AG09309 (cell line): ENCODE results near the gene LRRC8D.

Experiments
- DNase-seq: peaks from one replicate; pipeline ENCODE4 v3.0.0-alpha.2; 2010; ENCODE audit warnings: low read depth
- H3K4me3 ChIP-seq: 2 replicates; pipeline ENCODE4 v1.5.1; 2011; ENCODE audit warnings: mild to moderate bottlenecking, low read depth, low read length, moderate library complexity; ENCODE audit not compliant: control insufficient read depth
- TF ChIP-seq, protein P1 (sequence below): IDR thresholded peaks from 2 replicates; pipeline ENCODE4 v1.5.1; 2011; ENCODE audit warnings: mild to moderate bottlenecking, low read depth, low read length, inconsistent platforms; ENCODE audit not compliant: insufficient read depth, control insufficient read depth; ENCODE audit errors: missing control alignments

Gene LRRC8D

DNA sequence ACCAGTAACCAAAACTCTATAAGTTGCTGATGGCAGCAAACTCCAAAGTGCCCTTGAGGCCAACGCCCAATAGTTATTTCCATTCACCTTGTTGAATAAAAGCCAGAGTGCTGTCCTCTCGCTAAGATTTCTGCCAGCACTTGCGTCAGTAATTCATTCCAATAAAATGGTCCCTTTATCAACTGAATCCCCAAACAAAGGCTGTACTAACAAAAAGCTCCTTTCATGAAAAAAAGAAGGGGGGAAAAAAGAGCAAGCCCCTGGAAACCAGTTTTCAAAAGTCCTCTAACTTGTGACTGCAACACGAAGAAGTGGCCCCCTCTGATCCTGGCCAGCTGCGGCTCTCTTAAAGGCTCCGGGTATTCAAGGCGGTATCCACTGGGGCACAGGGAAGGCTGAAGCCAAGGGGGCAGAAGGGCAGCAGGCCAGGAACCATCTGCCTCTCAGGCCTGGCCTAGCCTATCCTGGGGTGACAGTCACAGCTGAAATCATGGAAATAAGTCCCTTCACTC lies 118.3 kb downstream of the LRRC8D start:
- TF ChIP-seq, protein P1, sequence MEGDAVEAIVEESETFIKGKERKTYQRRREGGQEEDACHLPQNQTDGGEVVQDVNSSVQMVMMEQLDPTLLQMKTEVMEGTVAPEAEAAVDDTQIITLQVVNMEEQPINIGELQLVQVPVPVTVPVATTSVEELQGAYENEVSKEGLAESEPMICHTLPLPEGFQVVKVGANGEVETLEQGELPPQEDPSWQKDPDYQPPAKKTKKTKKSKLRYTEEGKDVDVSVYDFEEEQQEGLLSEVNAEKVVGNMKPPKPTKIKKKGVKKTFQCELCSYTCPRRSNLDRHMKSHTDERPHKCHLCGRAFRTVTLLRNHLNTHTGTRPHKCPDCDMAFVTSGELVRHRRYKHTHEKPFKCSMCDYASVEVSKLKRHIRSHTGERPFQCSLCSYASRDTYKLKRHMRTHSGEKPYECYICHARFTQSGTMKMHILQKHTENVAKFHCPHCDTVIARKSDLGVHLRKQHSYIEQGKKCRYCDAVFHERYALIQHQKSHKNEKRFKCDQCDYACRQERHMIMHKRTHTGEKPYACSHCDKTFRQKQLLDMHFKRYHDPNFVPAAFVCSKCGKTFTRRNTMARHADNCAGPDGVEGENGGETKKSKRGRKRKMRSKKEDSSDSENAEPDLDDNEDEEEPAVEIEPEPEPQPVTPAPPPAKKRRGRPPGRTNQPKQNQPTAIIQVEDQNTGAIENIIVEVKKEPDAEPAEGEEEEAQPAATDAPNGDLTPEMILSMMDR: no peak
- H3K4me3 ChIP-seq: no peak overlapping the region
- DNase-seq: no peak

DNA sequence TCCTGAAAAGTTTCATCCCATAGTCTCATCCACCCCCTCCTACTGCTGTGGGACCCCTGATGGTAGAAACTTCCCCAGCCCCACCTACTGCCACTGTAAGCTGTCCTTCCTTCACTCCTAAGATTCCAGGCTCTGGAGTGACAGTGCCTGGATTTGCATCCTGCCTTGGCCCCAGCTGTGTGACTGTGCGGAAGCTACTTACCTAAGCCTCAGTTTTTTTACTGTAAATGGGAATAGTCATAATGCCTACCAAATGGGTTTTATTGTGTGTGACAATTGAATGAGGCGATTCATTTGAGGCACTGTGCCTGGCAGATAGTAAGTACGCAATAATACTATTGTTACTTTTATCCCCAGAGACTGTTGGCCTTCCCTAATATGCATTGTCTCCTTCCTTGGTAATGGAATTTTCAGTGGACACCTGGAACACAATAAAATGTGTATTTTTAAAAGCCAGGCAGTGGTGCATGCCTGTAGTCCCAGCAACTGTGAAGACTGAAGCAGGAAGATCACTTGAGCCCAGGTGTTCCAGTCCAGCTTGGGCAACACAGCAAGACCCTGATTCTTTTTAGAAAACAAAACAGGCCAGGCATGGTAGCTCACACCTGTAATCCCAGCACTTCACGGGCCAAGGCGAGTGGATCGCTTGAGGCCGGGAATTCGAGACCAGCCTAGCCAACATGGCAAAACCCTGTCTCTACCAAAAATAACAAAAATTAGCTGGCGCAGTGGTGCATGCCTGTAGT lies 119.0 kb downstream of the LRRC8D start:
- no peak for DNase-seq
- H3K4me3 ChIP-seq: no peak overlapping the region
- TF ChIP-seq, protein P1: no peak

- H3K4me3 ChIP-seq: no peak overlapping the region
- TF ChIP-seq, protein P1: no peak
- DNase-seq: no peak
Measured at GRCh38 chr1:89941110-89941766, 120.4 kb downstream of the LRRC8D start.

DNA sequence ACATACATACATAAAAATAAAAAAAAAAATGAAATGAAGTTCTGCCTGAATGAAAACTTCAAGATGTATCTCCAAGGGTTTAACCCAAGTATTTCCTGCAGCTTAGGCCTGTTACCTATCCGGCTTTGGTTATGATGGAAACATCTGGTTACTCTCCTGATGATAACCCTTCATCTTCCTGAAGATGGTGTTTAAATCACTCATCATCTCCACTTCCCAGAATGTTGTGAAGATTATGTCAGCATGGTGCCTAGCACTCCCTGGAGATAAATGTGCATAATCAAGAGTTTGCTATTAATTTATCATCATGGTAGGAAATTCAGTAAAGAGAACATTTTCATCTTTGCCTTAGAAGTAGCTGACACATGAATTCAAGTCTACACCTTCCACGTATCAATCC lies 121.2 kb downstream of the LRRC8D start:
- TF ChIP-seq, protein P1: no peak
- no peak for DNase-seq
- H3K4me3 ChIP-seq: no peak overlapping the region

DNA sequence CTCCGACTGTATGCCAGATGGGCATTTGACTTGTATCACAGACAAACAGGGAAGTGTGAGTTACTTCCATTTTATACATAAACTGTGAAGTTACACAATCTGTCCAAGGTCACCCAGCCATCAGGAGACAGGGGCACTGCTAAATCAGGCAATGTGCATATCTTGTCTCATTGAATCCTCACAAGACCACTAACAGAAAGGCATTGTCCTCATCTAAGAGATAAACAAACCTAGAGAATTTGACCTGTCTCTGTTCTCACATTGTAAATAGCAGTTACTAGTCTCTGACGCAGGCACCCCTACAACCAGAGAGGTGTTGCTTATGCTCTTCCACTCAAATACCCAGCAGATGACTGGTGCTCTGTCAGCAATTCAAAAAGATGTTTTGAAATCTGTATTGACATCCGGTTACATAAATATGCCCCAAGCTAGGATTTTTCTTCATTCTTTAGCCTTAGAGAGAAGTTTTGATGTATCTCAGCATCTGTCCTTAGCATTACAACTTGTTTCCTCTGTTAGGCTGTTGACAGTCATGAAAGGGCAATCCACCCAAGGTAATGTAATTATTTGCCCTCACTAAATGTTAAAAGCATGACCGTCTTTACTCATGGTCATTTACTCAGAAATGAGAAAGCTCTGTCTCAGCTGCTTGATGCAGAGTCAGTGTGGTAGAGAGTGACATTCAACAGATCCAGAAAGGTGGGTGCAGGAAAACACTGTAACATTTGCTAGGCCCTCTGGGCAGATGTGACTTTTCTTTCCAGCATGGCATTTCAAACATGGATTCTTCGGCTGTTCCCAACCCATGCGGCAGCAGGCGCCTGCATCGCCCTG lies 122.2 kb downstream of the LRRC8D start:
- TF ChIP-seq, protein P1: no peak
- H3K4me3 ChIP-seq: no peak overlapping the region
- peak; percentile 50 for DNase-seq
